GM18951 (cell line): ENCODE data around the gene IL1A.

Source experiments
- POLR2A ChIP-seq: IDR thresholded peaks from 4 replicates; pipeline ENCODE4 v1.6.1; 2011; ENCODE audit warnings: mild to moderate bottlenecking; ENCODE audit not compliant: insufficient read length, insufficient read depth; ENCODE audit errors: extremely low read depth
- in situ Hi-C: fragments of 300-500 bp; cut with MboI; formaldehyde crosslinking; loops from one replicate; pipeline ENCODE4 v1.12.0; 2022; ENCODE audit warnings: low sequenced_read_pairs, mixed read lengths, inconsistent platforms; ENCODE audit not compliant: unreplicated experiment

Gene IL1A

DNA sequence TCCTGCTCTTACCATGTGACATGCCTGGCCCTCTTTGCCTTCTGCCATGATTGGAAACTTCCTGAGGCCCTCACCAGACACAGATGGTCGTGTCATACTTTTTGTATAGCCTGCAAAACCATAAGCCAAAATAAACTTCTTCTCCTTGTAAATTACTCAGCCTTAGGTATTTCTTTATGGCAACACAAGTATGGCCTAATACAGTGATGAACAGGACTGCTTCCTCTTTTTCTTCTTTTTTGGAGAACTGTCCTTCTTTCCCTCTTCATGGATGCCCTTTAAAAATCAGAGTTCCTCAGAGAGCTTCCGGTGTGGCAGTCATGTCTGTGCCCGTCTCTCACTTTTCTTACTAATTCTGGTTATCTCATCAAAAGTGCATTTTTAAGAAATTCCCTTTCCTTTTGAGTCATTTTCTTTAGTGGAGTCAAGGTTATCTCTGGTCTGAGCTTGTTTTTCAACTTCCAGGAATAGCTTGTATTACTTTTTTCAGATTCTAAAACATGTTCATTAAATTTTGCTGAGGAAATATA lies 9.2 kb upstream of the IL1A start:
- in situ Hi-C loops: no loop called here
- TF ChIP-seq POLR2A: no peak

GRCh38 chr2:112792419-112792818 lies 8.1 kb upstream of the IL1A start:
- in situ Hi-C loops: no loop called here

DNA sequence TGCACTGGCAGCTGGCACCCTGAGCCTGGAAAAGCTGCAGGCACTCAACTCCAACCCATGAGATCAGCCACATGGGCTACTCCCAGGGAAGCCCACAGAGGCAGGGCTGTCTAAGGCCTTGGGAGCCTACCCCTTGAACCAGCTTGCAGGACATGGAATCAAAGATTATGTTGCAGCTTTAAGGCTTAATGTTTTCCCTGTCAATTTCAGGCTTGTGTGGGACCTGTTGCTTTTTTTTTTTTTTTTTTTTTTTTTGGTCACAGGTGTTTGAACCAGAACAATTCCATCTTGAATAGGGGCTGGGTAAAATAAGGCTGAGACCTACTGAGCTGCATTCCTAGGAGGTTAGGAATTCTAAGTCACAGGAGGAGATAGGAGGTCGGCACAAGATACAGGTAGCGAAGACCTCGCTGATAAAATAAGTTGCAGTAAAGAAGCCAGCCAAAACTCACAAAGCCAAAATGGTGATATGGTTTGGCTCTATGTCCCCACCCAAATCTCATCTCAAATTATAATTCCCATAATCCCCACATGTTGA lies 7.5 kb upstream of the IL1A start:
- in situ Hi-C loops: no loop called here
- no peak for TF ChIP-seq POLR2A

More at GRCh38 chr2:112792419-112792818, 8.1 kb upstream of the IL1A start:
- no peak for TF ChIP-seq POLR2A

- no peak for TF ChIP-seq POLR2A
- in situ Hi-C loops: no loop called here
Measured at GRCh38 chr2:112791019-112791418, 6.7 kb upstream of the IL1A start.

DNA sequence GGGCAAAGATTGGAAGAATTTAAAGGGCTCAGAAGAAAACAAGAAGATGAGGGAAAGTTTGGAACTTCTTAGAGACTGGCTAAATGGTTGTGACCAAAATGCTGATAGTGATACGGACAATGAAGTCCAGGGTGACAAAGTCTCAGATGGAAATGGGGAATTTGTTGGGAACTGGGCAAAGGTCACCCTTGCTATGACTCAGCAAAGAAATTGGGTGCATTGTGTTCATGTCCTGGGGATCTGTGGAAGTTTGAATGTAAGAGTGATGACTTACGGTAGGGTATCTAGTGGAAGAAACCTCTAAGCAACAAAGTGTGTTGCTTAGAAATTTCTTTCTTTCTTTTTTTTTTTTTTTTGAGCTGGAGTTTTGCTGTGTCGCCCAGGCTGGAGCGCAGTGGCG lies 6.0 kb upstream of the IL1A start:
- in situ Hi-C loops: no loop called here

GRCh38 chr2:112789186-112789585 lies 4.9 kb upstream of the IL1A start:
- TF ChIP-seq POLR2A: no peak
- in situ Hi-C loops: no loop called here

More for the DNA sequence above, 6.0 kb upstream of the IL1A start:
- no peak for TF ChIP-seq POLR2A

- in situ Hi-C loops: no loop called here
- TF ChIP-seq POLR2A: no peak
Measured at GRCh38 chr2:112788653-112789052, 4.4 kb upstream of the IL1A start.

GRCh38 chr2:112787729-112788393 lies 3.6 kb upstream of the IL1A start:
- in situ Hi-C loops: no loop called here
- no peak for TF ChIP-seq POLR2A

DNA sequence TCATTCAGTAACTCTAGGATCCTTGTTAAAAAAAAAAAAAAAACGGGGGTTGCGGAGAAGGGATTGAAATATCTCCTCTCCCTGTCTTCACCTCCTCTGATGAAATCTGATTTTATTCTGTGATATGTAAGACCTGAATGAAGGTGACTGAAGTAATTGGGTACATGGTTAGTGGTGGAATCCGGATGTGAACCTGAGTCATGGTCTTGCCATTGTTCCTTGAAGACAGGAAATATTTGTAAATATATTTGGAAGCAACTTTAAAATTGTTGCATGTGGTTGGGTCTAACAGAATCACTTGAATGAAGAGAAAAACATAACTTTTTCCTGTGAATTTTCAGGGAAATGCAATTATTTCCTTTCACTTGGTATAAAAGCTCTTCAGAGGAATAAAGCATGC lies 3.0 kb upstream of the IL1A start:
- no peak for TF ChIP-seq POLR2A
- in situ Hi-C loops: no loop called here

- in situ Hi-C loops: no loop called here
- TF ChIP-seq POLR2A: no peak
Measured at GRCh38 chr2:112783187-112783714, 1.0 kb downstream of the IL1A start.

GRCh38 chr2:112782234-112782799 lies 2.0 kb downstream of the IL1A start:
- in situ Hi-C loops: no loop called here
- no peak for TF ChIP-seq POLR2A

- in situ Hi-C loops: no loop called here
- no peak for TF ChIP-seq POLR2A
Measured at GRCh38 chr2:112779598-112779997, 4.7 kb downstream of the IL1A start.

DNA sequence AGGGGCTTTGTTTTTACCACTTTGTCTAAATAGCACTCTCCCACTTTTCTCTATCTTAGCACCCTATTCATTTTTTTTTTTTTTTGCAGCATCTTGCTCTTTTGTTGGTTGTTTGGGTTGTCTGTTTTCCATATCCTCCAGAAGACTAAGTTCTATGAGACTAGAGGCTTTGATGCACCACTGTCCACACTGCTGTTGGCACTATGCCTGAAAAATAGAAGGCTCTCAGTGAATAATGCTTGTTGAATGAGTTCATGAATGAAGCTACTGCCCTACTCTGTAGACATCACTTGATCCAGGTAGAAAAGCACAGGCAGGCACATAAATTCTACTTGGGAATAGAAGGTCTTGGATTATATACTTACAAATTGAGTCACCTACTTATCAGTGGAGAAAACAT lies 7.3 kb downstream of the IL1A start:
- TF ChIP-seq POLR2A: no peak

DNA sequence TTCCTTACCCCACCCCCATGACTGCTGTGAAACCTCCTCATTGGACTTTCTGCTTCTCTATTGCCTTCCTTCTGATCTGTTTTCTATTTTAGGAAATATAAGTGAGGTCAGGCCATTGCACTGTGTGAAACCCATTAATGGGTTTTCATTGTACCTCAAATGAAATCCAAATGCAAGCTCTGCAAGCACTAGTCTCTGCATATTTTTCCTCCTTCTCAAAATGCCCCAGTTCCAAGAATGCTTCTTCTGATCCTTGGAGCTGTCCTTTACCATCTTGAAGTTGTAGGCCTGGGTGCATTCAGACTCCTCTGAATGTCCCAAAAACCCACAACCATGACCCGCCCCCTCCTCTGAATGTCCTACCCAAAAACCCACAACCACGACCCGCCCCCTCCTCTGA lies 8.2 kb downstream of the IL1A start:
- TF ChIP-seq POLR2A: no peak
- in situ Hi-C loops: no loop called here

More for the DNA sequence above, 7.3 kb downstream of the IL1A start:
- in situ Hi-C loops: no loop called here

DNA sequence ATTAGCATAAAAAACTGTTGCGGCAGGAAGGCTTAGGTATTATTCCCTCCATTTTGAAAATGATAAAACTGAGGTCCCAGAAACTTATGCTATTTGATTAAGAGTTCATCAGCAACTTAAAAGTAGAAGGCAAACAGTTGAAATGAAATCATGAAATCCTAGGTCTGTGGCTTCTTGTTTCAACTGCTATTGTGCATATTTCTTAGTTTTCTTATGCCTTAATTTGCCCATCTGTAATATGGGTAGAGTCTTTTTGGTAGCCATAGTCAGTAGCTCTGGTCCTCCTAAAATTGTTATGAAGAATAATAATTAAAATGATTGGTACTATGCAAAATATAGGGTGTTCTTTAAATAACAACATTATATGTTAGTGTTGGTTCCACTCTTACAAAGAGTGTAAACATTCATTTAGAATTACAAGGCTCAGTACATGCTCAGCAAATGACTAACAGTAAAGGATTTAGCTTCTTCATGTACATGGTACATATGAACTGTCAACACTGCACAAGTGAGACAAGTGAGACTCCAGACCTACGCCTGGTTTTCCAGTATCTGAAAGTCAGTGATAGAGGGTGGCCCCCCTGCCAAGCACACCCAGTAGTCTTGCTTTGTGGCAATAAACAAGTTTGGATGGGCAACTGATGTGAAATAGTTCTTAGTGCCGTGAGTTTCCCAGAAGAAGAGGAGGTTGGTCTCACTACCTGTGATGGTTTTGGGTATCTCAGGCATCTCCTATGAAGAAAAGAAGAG lies 9.6 kb downstream of the IL1A start:
- in situ Hi-C loops: no loop called here
- no peak for TF ChIP-seq POLR2A
